Measurements from ENCODE around the gene RAB33B.

DNA sequence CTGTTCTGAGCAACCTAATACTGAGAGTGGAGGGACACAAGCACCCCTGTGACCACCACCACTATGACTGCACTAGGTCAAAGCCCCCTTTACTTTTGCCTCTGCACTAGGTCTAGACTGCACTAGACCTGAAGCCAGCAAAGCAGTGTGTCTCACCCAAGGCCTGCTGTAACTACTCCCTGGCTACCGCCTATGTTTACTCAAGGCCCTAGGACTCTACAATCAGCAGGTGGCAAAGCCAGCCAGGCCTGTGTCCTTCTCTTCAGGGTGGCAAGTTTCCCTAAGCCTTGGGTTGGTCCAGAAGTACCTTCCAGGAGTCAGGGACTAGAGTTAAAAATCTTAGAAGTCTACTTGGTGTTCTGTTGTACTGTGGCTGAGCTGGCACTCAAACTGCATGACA lies 15.9 kb downstream of the RAB33B start:
- TF ChIP-seq, protein P1, sequence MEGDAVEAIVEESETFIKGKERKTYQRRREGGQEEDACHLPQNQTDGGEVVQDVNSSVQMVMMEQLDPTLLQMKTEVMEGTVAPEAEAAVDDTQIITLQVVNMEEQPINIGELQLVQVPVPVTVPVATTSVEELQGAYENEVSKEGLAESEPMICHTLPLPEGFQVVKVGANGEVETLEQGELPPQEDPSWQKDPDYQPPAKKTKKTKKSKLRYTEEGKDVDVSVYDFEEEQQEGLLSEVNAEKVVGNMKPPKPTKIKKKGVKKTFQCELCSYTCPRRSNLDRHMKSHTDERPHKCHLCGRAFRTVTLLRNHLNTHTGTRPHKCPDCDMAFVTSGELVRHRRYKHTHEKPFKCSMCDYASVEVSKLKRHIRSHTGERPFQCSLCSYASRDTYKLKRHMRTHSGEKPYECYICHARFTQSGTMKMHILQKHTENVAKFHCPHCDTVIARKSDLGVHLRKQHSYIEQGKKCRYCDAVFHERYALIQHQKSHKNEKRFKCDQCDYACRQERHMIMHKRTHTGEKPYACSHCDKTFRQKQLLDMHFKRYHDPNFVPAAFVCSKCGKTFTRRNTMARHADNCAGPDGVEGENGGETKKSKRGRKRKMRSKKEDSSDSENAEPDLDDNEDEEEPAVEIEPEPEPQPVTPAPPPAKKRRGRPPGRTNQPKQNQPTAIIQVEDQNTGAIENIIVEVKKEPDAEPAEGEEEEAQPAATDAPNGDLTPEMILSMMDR (IDR thresholded peaks at IDR 0.05), result no peak
- TF ChIP-seq POLR2A (IDR thresholded peaks at IDR 0.05) (no peak), EP300 (IDR thresholded peaks at IDR 0.05; ENCODE audit: low read depth) (no peak), POLR2AphosphoS5 (IDR thresholded peaks at IDR 0.05) (no peak)

Data from transverse colon (tissue), 4 donors.